Measurements from ENCODE around the gene PTGS1.
"Not testable (repeated sequence)": the region's sequence is repeated elsewhere in the genome, so short reads cannot be mapped to it uniquely, and the experiment has no call there.

The PTGS1 gene

DNA sequence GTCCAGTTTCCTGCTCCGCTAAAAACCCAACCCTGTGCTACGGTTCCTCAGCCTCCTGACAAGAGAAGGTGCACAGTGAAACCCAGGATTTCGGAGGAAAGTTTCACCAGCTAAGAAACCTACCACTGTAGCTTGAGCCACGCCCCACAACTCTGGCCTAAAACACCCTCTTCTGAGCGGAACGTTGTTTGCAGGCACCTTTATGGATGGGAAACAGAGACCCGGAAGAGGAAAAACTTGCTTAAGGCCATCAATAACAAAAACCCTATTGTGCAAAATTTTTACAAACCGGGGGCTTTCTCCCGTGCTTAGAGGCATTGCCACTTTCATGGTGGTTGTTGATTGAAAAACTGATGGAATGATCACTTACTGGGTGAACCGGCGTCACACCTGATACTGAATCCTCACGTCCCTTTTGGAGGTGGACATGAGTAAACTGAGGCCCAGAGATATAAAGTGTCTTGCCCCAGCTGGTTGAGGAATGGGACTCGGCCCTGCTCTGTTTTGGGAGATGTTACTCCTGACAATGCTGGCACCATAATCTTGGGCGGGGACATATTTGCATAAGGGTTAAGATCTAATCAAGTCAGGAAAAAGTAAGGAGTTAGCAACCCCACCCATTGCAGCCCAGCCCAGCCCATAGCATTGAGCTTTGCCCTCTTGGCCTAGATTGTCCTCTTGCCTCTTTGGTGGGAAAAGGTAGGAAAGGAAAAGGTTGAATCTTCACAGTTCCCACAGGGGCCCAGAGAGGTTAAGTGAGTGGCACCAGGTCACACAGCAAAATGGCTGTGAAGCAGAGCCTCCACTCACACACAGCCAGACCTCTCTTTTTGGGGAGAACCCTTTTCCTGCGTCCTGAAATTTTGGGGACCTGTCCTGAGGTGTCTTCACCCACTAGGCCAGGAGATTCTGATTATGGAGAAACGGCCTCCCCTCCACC lies 23.2 kb upstream of the PTGS1 start:
- DNase-seq (ENCODE audit: low spot score): peak; percentile 31

DNA sequence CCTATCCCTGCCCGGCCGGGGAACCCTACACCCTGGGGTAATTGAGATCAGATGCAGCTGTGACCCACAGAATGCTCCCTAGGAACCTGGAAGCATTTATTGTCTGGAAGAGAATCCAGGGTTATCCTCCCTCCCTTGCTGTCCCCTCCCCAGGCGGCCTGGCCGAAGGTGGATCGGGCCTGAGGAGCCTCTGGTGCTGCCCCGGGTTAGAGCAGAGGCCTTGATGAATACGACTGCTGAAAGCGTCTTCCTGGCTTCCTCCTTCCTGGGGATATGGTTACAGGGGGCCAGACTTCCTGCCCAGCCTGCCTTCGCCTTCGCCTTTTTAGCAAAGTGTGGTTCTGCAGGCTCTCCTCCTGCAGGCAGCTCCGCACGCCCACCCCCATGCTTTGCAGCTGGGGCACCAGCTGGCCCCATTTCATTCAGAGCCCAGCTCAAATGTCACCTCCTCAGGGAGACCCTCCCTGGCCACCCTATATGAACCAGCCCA lies 22.5 kb upstream of the PTGS1 start:
- no peak for DNase-seq (ENCODE audit: low spot score)

- DNase-seq (ENCODE audit: low spot score): no peak
Measured at GRCh38 chr9:122348791-122349190, 22.0 kb upstream of the PTGS1 start.

DNA sequence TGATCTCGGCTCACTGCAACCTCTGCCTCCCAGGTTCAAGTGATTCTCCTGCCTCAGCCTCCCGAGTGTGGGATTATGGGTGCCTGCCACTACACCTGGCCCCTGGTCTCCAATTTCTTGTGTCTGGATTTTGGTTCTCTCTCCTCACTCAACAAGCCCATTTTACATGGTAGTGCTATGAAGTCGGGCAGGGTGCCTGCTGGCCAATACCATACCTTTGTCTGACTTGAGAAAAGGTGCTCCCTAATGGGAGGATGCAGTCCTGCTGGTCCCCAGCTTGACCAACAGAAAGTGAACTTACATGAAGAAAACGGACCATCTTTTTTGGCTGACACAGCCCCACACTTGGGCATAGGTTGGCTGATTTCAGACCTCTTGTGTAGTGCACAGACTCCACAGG lies 21.6 kb upstream of the PTGS1 start:
- no peak for DNase-seq (ENCODE audit: low spot score)

DNA sequence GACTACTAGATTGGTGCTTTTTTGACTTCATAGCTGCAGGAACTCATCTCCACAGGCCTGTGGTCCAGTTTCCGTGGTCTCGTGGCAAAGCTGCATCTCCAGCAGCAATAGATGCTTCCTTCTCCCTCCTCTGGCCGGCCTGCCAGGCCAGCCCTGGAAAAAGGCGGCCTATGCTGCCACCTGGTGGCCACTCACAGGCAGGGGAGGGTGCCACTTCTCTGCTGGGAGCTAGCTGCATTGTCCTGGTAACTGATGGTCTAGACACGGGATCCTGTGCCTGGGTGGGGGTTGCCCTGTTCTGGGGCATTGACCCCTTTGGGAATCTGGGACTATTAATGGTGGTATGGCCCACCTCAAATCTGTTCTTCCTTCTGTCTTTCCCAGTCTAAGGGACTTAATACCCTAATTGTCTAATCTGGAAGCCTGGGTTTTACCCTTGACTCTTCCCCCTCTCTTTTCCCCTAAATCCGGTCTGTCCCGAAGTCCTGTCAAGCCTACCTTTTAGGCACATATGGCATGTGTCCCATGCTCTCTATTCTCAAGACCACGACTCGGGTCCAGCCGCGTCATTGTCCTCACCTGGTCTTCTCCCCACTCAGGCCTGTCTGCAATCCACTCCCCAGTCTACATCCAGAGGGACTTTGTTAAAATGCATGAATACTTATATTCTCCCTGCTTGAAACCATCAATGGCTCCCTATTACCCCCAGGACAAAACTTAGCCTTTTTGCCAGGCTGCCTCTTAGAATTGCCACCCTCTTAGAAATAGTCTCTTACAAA lies 20.1 kb upstream of the PTGS1 start:
- DNase-seq (ENCODE audit: low spot score): peak; percentile 90

- no peak for DNase-seq (ENCODE audit: low spot score)
Measured at GRCh38 chr9:122354536-122355199, 16.2 kb upstream of the PTGS1 start.

- DNase-seq (ENCODE audit: low spot score): no peak
Measured at GRCh38 chr9:122355336-122355875, 15.4 kb upstream of the PTGS1 start.

DNA sequence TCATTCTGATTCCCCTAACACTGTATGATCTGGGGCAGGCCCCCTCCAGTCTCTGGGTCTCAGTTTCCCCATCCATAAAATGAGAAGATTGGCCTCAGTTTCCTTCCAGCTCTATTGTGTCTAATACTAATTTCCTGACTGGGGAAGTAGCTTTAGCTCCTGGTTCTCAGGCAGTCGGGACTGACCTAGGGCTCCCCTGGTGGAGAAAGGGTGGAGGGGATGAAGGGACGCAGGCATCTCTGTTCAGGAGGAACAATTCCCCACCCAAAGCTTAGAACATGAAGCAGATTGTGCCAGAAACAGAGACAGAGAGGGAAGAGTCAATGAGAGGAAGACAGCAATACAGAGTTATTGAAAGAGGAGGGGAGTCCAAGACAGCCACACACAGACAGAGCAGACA lies 14.2 kb upstream of the PTGS1 start:
- no peak for DNase-seq (ENCODE audit: low spot score)

GRCh38 chr9:122360891-122361290 lies 9.9 kb upstream of the PTGS1 start:
- peak; percentile 35 for DNase-seq (ENCODE audit: low spot score)

DNA sequence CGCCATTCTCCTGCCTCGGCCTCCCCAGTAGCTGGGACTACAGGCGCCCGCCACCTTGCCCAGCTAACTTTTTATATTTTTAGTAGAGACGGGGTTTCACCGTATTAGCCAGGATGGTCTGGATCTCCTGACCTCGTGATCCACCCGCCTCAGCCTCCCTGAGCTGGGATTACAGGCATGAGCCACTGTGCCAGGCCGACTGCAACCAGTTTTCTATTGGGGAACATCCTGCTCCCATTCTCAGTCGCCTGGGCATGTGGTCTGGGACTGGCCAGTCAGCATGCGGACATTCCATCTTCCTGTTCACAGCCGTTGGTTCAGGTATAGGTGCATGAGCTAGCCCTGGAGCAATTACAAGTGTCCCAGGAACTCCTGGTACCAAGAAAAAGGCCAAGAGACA lies 7.7 kb upstream of the PTGS1 start:
- DNase-seq (ENCODE audit: low spot score): not testable (repeated sequence)

- DNase-seq (ENCODE audit: low spot score): no peak
Measured at GRCh38 chr9:122364117-122364782, 6.6 kb upstream of the PTGS1 start.

DNA sequence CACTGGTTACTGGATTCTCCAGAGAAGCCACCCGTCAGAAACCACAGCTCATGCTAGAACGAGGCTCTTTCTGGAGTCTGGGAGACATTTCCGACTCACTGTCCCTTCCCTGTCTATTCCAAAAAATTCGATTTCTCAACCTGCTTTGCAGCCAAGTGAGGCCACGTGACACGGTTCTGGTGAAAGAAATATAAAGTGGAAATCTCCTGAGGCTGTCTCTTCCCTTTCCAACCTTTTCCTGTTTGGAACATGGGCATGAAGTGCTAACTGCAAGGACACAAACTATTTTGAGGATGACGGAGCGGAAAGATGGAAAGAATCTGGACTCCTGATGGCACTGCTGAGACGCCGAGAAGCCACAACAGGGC lies 6.1 kb upstream of the PTGS1 start:
- peak; percentile 70 for DNase-seq (ENCODE audit: low spot score)

GRCh38 chr9:122366074-122366660 lies 4.7 kb upstream of the PTGS1 start:
- DNase-seq (ENCODE audit: low spot score): no peak

- DNase-seq (ENCODE audit: low spot score): no peak
Measured at GRCh38 chr9:122367065-122367464, 3.8 kb upstream of the PTGS1 start.

GRCh38 chr9:122367774-122368460 lies 2.9 kb upstream of the PTGS1 start:
- no peak for DNase-seq (ENCODE audit: low spot score)

DNA sequence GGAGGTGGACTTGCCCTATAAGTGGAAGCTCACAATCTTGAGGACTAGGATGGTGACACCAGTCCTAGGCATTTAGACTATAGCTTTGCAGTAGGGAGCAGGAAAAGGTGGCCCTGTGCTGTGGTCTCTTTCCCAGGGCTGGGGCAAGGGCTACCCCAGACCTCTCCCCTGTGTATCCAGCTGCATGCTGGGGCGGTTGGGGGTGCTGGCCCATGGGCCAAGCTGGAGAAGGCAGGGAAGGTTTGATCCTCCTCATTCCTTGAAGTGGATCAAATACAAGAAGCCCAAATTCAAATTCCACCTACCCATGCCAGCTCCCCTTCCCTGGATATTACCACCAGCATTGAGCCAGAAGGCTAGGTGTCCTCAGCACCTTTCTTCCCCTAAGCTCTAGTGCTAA lies 2.2 kb upstream of the PTGS1 start:
- no peak for DNase-seq (ENCODE audit: low spot score)

GRCh38 chr9:122370303-122370702 lies 521 bp upstream of the PTGS1 start:
- no peak for DNase-seq (ENCODE audit: low spot score)

GRCh38 chr9:122371846-122372245 lies 1.0 kb downstream of the PTGS1 start:
- DNase-seq (ENCODE audit: low spot score): no peak

GRCh38 chr9:122372856-122373845 lies 2.3 kb downstream of the PTGS1 start:
- no peak for DNase-seq (ENCODE audit: low spot score)
